ENCODE results near the gene HERPUD1. TPM values are rescaled to one million over a fixed set of nuclear protein-coding genes. Genes with fewer than 3 reads are reported as not detected.

The HERPUD1 gene
- total RNA-seq, 1 experiment from 2014 or later, result 28.9 TPM

DNA sequence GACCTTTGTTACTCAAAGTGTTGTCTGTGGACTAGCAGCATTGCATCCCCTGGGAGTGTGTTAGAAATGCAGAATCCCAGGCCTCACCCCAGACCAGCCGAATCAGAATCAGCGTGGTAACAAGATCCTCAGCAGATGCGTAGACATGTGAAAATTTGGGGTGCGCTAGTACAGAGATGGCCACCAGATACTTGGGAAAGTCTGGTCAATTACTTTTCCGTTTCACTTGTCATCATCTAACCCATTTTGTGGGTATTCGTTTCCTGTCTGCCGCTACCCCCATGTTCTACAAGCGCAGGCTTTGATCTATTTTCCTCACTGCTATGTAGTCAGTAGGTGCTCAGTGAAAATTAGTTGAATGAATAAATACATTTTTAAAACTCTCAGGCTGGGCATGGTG lies 33.1 kb upstream of the HERPUD1 start:
- Mint-ChIP-seq H3K4me3 (no peak overlapping the region), H3K27me3 (ENCODE audit: low read depth) (peaks cover 7% of the 10 kb centered on the region; the same call in 1 of the 2 replicates), H3K27ac (no peak overlapping the region), H3K36me3 (ENCODE audit: insufficient read depth in 1 of 3, low read depth in 3 of 3) (no peaks in the 10 kb centered on the region), H3K4me1 (no peaks in the 10 kb centered on the region), H3K9me3 (no peaks in the 10 kb centered on the region)
- WGBS (ENCODE audit: extremely low coverage, insufficient read length, low lambda C conversion rate), result no CpG with 5 or more reads among the region's 8 CpGs
- Histone ChIP-seq H3K79me1 (ENCODE audit: insufficient read depth, low read depth, low read length, poor library complexity, severe bottlenecking) (no peaks in the 10 kb centered on the region), H3K79me2 (ENCODE audit: insufficient read depth, low read length) (no peaks in the 10 kb centered on the region), H3K23me2 (ENCODE audit: insufficient read length, low read depth, low read length, poor library complexity, severe bottlenecking) (no peaks in the 10 kb centered on the region), H2AK5ac (ENCODE audit: insufficient read length, low read length) (no peak overlapping the region), H3K56ac (ENCODE audit: insufficient read length, low read depth, low read length) (no peak overlapping the region), H3K4me1 (ENCODE audit: insufficient read depth, low read length) (no peaks in the 10 kb centered on the region), H3K23ac (ENCODE audit: insufficient read length, low read depth, low read length) (no peak overlapping the region), H2BK15ac (ENCODE audit: low read depth, low read length) (no peak overlapping the region), H3T11ph (ENCODE audit: low read length) (no peak overlapping the region), H3K14ac (ENCODE audit: insufficient read depth, low read length) (no peak overlapping the region), H2AFZ (ENCODE audit: low read length) (no peak overlapping the region), H4K5ac (ENCODE audit: insufficient read length, low read depth, low read length) (no peak overlapping the region), H3K4ac (ENCODE audit: low read depth, low read length) (no peak overlapping the region), H4K91ac (ENCODE audit: insufficient read length, low read depth, low read length) (no peak overlapping the region), H4K8ac (replicated peaks; ENCODE audit: insufficient read length, low read depth, low read length) (no peak overlapping the region), H2BK5ac (ENCODE audit: insufficient read length, low read length) (no peak overlapping the region), H3K27ac (ENCODE audit: insufficient read length, low read depth, low read length) (no peak overlapping the region), H3K18ac (ENCODE audit: insufficient read length, low read depth, low read length) (no peak overlapping the region), H3K9me3 (ENCODE audit: control insufficient read depth, low read depth, low read length) (no peaks in the 10 kb centered on the region), H2BK120ac (ENCODE audit: low read depth, low read length, poor library complexity, severe bottlenecking) (no peak overlapping the region), H4K20me1 (ENCODE audit: control insufficient read depth, insufficient read depth, insufficient read length) (no peaks in the 10 kb centered on the region), H2BK12ac (ENCODE audit: insufficient read length, low read depth, low read length) (no peak overlapping the region), H3K9ac (ENCODE audit: extremely low read depth, insufficient read length, low read length) (no peak overlapping the region), H3K4me2 (ENCODE audit: insufficient read depth, insufficient read length, low read length) (no peak overlapping the region), H3K27me3 (ENCODE audit: insufficient read depth, low read length) (no peaks in the 10 kb centered on the region), H2BK20ac (ENCODE audit: low read depth, low read length, poor library complexity, severe bottlenecking) (no peak overlapping the region)
- TF ChIP-seq CTCF (conservative IDR thresholded peaks at IDR 0.05), result no peak
- no peak for DNase-seq

Data from H9 (cell line).